Measurements from ENCODE around the gene ADCY4.

The ADCY4 gene

DNA sequence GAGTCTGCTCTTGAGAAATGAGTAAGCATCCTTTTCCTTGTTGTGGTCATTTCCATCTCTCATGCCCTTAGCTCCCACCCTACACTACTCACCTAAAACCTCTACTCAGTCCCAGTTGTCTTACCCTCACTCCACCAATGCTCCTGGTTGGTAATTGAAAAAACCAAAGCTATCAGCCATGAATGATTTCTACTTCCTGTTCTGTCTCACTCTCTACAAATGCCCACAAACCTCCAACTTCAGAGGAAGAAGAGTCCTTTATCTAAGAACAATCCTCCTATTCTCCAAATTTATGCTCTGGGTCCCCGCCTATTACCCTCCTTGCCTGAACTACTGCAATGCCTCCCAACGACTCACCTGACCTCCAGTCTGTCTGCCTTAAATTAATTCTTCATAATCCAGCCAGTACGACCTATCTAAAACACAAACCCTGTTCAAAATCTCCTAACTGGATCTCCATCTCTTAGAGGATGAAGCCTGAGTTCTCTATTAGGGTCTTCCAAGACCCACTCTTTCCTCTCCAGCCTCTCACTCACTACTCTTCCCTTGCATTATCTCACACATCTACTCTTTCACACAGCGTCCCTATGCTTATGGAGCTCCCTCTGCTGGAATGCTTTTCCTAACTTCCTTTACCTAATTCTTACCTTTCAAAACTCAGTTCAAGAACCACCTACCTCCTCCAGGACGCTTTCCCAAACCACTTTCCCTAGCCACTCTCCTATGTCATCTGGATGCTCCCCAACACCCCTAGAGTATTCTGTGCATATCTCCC lies 37.5 kb downstream of the ADCY4 start:
- DNase-seq (ENCODE audit: low read depth) = no peak
- TF ChIP-seq, protein P1, sequence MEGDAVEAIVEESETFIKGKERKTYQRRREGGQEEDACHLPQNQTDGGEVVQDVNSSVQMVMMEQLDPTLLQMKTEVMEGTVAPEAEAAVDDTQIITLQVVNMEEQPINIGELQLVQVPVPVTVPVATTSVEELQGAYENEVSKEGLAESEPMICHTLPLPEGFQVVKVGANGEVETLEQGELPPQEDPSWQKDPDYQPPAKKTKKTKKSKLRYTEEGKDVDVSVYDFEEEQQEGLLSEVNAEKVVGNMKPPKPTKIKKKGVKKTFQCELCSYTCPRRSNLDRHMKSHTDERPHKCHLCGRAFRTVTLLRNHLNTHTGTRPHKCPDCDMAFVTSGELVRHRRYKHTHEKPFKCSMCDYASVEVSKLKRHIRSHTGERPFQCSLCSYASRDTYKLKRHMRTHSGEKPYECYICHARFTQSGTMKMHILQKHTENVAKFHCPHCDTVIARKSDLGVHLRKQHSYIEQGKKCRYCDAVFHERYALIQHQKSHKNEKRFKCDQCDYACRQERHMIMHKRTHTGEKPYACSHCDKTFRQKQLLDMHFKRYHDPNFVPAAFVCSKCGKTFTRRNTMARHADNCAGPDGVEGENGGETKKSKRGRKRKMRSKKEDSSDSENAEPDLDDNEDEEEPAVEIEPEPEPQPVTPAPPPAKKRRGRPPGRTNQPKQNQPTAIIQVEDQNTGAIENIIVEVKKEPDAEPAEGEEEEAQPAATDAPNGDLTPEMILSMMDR (IDR thresholded peaks at IDR 0.05; ENCODE audit: low read length, missing control alignments) = peak; percentile 54
- H3K4me3 ChIP-seq (replicated peaks; ENCODE audit: low read depth, low read length) = no peak overlapping the region

DNA sequence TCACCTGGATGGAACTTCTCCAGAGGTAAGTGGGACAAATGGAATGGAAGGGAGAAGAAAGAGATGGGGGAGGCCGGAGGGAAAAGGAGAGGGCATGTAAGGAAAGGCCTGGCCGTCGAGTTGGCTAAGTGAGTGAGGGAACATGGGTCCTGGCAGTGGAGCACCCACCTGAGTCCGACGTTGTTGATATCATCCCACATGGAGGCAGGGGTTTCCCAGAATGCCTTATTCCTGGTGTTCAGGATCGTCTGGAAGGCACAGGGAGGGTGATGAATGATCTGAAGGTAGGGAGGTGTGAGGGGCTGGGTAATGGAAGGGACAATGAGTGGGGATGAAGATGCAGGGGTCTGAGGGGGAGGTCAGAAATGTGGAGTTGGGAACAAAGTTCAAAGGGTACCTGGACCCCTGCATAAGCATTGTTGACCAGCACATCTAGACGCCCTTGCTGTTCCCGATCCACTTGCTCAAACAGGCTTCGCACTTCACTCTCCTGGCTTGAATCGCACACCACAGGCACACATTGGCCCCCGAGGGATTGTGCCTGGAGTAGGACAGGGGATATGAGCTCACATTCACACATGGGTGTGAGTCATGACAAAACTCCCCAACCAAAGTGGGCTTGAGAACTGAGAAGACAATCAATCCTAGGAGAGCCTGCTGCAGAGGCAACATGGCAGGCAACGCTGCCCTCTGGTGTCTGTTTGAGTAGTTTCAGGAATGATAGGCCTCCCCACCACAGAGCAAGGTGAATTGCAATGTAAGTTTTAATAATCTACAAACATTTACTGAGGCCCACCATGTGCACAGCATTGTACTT lies 38.3 kb downstream of the ADCY4 start:
- TF ChIP-seq, protein P1 (IDR thresholded peaks at IDR 0.05; ENCODE audit: low read length, missing control alignments) = peak; percentile 82
- DNase-seq (ENCODE audit: low read depth) = peak; percentile 95
- H3K4me3 ChIP-seq (replicated peaks; ENCODE audit: low read depth, low read length) = no peak overlapping the region

DNA sequence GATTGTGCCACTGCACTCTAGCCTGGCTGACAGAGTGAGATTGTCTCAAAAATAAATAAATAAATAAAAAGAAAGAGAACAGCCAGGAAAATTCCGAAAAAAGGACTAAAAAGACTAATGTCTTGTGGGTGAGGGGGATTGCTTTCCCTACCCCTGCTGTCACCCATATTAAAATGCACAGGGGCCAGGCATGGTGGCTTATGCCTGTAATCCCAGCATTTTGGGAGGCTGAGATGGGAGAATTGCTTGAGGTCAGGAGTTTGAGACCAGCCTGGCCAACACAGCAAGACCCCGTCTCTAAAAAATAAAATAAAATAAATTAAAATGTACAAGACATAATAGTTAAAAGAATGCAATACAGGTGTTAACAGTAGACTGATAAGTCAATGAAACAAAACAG lies 41.3 kb downstream of the ADCY4 start:
- H3K4me3 ChIP-seq (replicated peaks; ENCODE audit: low read depth, low read length) = no peak overlapping the region
- TF ChIP-seq, protein P1 (IDR thresholded peaks at IDR 0.05; ENCODE audit: low read length, missing control alignments) = no peak
- DNase-seq (ENCODE audit: low read depth) = no peak

DNA sequence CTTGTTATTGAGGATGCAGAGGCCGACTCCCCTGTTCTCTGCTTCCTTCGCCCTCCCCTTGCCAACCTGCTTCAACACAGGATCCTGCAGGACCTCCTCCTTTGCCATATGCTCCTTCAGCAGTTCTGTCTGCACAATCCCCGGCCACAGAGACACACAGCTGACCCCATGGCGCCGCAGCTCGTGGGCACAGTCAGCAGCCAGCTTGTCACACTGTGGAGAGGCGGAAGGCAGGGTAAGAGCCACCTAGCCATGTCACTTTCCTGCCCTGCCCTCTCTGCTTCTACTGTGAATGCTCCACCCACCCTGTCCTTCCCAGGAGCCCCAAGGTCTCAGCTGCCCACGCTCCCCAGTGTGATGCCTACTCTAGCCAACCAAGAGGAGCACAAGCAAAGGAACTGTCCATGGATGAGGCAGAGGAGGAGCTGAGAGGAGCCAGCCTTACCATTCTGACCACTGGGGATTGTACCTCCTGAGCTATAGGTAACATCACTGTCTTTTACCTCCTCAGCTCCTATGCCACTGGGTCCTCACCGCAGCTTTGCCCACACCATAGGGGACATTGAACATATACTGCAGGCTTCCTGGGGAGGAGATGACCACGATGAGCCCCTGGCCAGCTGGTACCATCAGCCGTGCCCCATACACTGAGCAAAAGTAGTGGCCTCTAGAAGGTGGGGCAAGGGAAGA lies 42.6 kb downstream of the ADCY4 start:
- no peak for DNase-seq (ENCODE audit: low read depth)
- TF ChIP-seq, protein P1 (IDR thresholded peaks at IDR 0.05; ENCODE audit: low read length, missing control alignments) = no peak
- no peak overlapping the region for H3K4me3 ChIP-seq (replicated peaks; ENCODE audit: low read depth, low read length)

DNA sequence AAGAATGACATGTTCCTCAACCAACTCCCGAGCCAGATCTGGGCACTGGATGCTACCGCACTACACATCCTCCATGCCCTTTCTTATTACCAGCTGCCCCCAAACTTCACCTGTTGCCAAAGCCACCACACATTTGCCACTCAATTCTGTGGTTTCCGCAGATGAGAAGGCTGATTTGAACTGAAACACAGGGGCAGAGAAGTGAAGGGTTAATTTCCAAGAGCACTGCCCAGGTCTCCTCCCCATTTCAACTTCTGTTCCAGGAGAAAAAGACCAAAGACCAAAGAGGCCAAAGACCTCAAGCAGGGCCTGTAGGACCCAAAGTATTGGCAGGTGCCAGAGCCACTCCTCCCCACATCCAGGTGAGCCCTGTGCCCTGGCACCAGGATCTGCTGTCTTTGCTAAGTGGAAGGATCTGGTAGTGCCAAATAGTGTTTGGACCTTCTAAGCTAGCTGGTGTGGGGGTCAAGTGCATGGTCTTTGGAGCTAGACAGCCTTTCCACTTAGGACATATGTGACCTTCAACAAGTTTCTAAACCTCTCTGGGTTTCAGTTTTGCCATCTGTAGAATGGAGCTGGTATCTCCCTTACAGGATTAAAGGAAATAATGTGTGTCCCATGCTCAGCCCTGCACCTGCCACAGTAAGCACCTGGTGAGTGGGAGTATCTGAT lies 43.3 kb downstream of the ADCY4 start:
- H3K4me3 ChIP-seq (replicated peaks; ENCODE audit: low read depth, low read length) = no peak overlapping the region
- TF ChIP-seq, protein P1 (IDR thresholded peaks at IDR 0.05; ENCODE audit: low read length, missing control alignments) = no peak
- no peak for DNase-seq (ENCODE audit: low read depth)

DNA sequence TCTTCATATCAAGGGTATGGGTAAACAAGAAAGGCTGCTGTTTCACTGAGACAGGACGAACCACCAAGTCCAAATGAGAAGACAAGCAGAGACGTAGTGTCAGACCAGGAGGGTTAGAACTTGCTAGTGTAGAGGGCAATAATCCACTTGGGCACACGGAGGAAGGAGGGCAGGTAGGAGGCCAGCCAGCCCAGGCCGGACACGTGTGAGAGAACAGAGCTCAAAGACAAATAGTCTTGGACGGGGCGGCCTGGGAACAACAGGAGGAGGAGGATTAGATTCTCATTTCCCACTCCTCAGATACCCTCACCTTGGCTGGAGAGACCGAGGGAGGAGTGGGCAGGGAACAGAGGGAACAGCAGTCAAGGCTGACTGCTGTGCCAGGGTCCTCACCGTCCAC lies 44.1 kb downstream of the ADCY4 start:
- no peak for DNase-seq (ENCODE audit: low read depth)
- TF ChIP-seq, protein P1 (IDR thresholded peaks at IDR 0.05; ENCODE audit: low read length, missing control alignments) = no peak
- H3K4me3 ChIP-seq (replicated peaks; ENCODE audit: low read depth, low read length) = no peak overlapping the region
